GM21576 (cell line): ENCODE measurements around the gene PRIM2.
"Not testable (repeated sequence)": the region's sequence is repeated elsewhere in the genome, so short reads cannot be mapped to it uniquely, and the experiment has no call there.

Experiments
- ATAC-seq: cut with Tn5 transposase; IDR thresholded peaks from one replicate; pipeline ENCODE4 v1.9.1; 2021; ENCODE audit warnings: mild to moderate bottlenecking, moderate library complexity; ENCODE audit not compliant: unreplicated experiment

PRIM2 gene

GRCh38 chr6:57579489-57579888, 262.1 kb downstream of the PRIM2 start:
- not testable (repeated sequence) for ATAC-seq

- ATAC-seq: not testable (repeated sequence)
These were observed 264.2 kb downstream of the PRIM2 start for GRCh38 chr6:57581586-57581985.

- ATAC-seq: not testable (repeated sequence)
These were observed 283.7 kb downstream of the PRIM2 start for GRCh38 chr6:57601105-57601504.

- not testable (repeated sequence) for ATAC-seq
These were observed 287.9 kb downstream of the PRIM2 start for GRCh38 chr6:57605303-57605702.

GRCh38 chr6:57606331-57606730, 288.9 kb downstream of the PRIM2 start:
- not testable (repeated sequence) for ATAC-seq

- not testable (repeated sequence) for ATAC-seq
These were observed 293.2 kb downstream of the PRIM2 start for GRCh38 chr6:57610612-57611011.

- not testable (repeated sequence) for ATAC-seq
These were observed 301.5 kb downstream of the PRIM2 start for GRCh38 chr6:57618959-57619358.

GRCh38 chr6:57631773-57632172, 314.3 kb downstream of the PRIM2 start:
- ATAC-seq: not testable (repeated sequence)

- ATAC-seq: not testable (repeated sequence)
These were observed 341.1 kb downstream of the PRIM2 start for GRCh38 chr6:57658526-57658925.

- not testable (repeated sequence) for ATAC-seq
These were observed 342.4 kb downstream of the PRIM2 start for GRCh38 chr6:57659794-57660193.

- not testable (repeated sequence) for ATAC-seq
These were observed 343.5 kb downstream of the PRIM2 start for GRCh38 chr6:57660940-57661339.

- not testable (repeated sequence) for ATAC-seq
These were observed 350.7 kb downstream of the PRIM2 start for GRCh38 chr6:57668108-57668507.

- ATAC-seq: not testable (repeated sequence)
These were observed 353.8 kb downstream of the PRIM2 start for GRCh38 chr6:57671237-57671636.

- not testable (repeated sequence) for ATAC-seq
These were observed 354.7 kb downstream of the PRIM2 start for GRCh38 chr6:57671937-57672627.

GRCh38 chr6:57673281-57673680, 355.9 kb downstream of the PRIM2 start:
- not testable (repeated sequence) for ATAC-seq

- not testable (repeated sequence) for ATAC-seq
These were observed 358.0 kb downstream of the PRIM2 start for GRCh38 chr6:57675386-57675785.

- not testable (repeated sequence) for ATAC-seq
These were observed 379.0 kb downstream of the PRIM2 start for GRCh38 chr6:57696382-57696781.
